ENCODE data around the gene SEC23IP.
"Not testable (repeated sequence)": the region's sequence is repeated elsewhere in the genome, so short reads cannot be mapped to it uniquely, and the experiment has no call there.

The SEC23IP gene

GRCh38 chr10:119883901-119884611 is 8.5 kb upstream of the SEC23IP start:
- not testable (repeated sequence) for DNase-seq (ENCODE audit: low read depth, low spot score)

- DNase-seq (ENCODE audit: low read depth, low spot score) = not testable (repeated sequence)
Measured at GRCh38 chr10:119886070-119886469, 6.5 kb upstream of the SEC23IP start.

GRCh38 chr10:119888715-119889114 is 3.8 kb upstream of the SEC23IP start:
- DNase-seq (ENCODE audit: low read depth, low spot score) = not testable (repeated sequence)

GRCh38 chr10:119889201-119889600 is 3.3 kb upstream of the SEC23IP start:
- DNase-seq (ENCODE audit: low read depth, low spot score) = not testable (repeated sequence)

GRCh38 chr10:119890307-119890706 is 2.2 kb upstream of the SEC23IP start:
- DNase-seq (ENCODE audit: low read depth, low spot score) = not testable (repeated sequence)

GRCh38 chr10:119891849-119892187 is 712 bp upstream of the SEC23IP start:
- DNase-seq (ENCODE audit: low read depth, low spot score) = not testable (repeated sequence)

GRCh38 chr10:119893074-119893473 is 544 bp downstream of the SEC23IP start:
- no peak for DNase-seq (ENCODE audit: low read depth, low spot score)

GRCh38 chr10:119893845-119894427 is 1.4 kb downstream of the SEC23IP start:
- no peak for DNase-seq (ENCODE audit: low read depth, low spot score)

GRCh38 chr10:119896061-119896655 is 3.6 kb downstream of the SEC23IP start:
- no peak for DNase-seq (ENCODE audit: low read depth, low spot score)

GRCh38 chr10:119896937-119897770 is 4.6 kb downstream of the SEC23IP start:
- DNase-seq (ENCODE audit: low read depth, low spot score) = no peak

GRCh38 chr10:119898577-119898976 is 6.0 kb downstream of the SEC23IP start:
- DNase-seq (ENCODE audit: low read depth, low spot score) = no peak

- DNase-seq (ENCODE audit: low read depth, low spot score) = no peak
Measured at GRCh38 chr10:119903946-119904666, 11.6 kb downstream of the SEC23IP start.

- DNase-seq (ENCODE audit: low read depth, low spot score) = not testable (repeated sequence)
Measured at GRCh38 chr10:119907695-119908094, 15.2 kb downstream of the SEC23IP start.

GRCh38 chr10:119908166-119908565 is 15.6 kb downstream of the SEC23IP start:
- DNase-seq (ENCODE audit: low read depth, low spot score) = no peak

GRCh38 chr10:119910689-119911088 is 18.2 kb downstream of the SEC23IP start:
- no peak for DNase-seq (ENCODE audit: low read depth, low spot score)

GRCh38 chr10:119917777-119918176 is 25.2 kb downstream of the SEC23IP start:
- DNase-seq (ENCODE audit: low read depth, low spot score) = no peak

- DNase-seq (ENCODE audit: low read depth, low spot score) = peak; percentile 10
Measured at GRCh38 chr10:119919271-119919670, 26.7 kb downstream of the SEC23IP start.

- no peak for DNase-seq (ENCODE audit: low read depth, low spot score)
Measured at GRCh38 chr10:119919826-119920225, 27.3 kb downstream of the SEC23IP start.

GRCh38 chr10:119928411-119928810 is 35.9 kb downstream of the SEC23IP start:
- no peak for DNase-seq (ENCODE audit: low read depth, low spot score)

GRCh38 chr10:119931871-119932270 is 39.3 kb downstream of the SEC23IP start:
- DNase-seq (ENCODE audit: low read depth, low spot score) = no peak

GRCh38 chr10:119932631-119933030 is 40.1 kb downstream of the SEC23IP start:
- no peak for DNase-seq (ENCODE audit: low read depth, low spot score)

Data from smooth muscle cell of the brain vasculature (primary cell).